K562 (cell line): ENCODE data around the gene YES1. TPM values are rescaled to one million over a fixed set of nuclear protein-coding genes. Genes with fewer than 3 reads are reported as not detected.

ENCODE experiments used
- ATAC-seq: fragments of 200-7000 bp; cut with Tn5 transposase; 3 replicates; pipeline ENCODE4 v1.9.1; 2020; ENCODE audit warnings: moderate library complexity
- BruUV-seq: library from RNA; stranded (reverse); fragments of 400-500 nt; replicated peaks from 2 replicates; lab custom pipeline; 2021; lab: Mats Ljungman, UMichigan
- CTCF ChIA-PET: fragments of 300-600 bp; formaldehyde crosslinking; extraction: SDS; loops from one replicate; lab custom pipeline; 2021; ENCODE audit warnings: low intra/inter-chr PET ratio; lab: Yijun Ruan, JAX
- POLR2A ChIA-PET: fragments of 300-600, 350-650 bp; sonication (Branson Sonifier 250); formaldehyde crosslinking; extraction: SDS; loops from one replicate; lab custom pipeline; 2021; ENCODE audit warnings: antibody characterized with exemption, inconsistent platforms; lab: Yijun Ruan, JAX
- DNase-seq, 4 experiments: peaks; one replicate each; pipeline versions ENCODE4 v3.0.0 to v3.0.0-alpha.2; 2011 to 2018; ENCODE audit warnings: low spot score in 3 of 4, mixed read lengths in 3 of 4; ENCODE audit errors: extremely low read depth in 1 of 4
- FAIRE-seq: peaks from 2 replicates; lab custom pipeline; 2011; peaks lifted over from hg19 to GRCh38; lab: Jason Lieb, UNC
- H2AFZ ChIP-seq: 2 replicates; pipeline ENCODE4 v1.6.0; 2011; ENCODE audit warnings: low read depth, low read length, control low read depth, inconsistent platforms
- H3K27ac ChIP-seq: fragments of 200-600 bp; 3 replicates; pipeline ENCODE4 v1.8.0; 2011; ENCODE audit warnings: low read depth, mild to moderate bottlenecking, control low read depth, inconsistent platforms, low read length, moderate library complexity, mixed read lengths; ENCODE audit errors: extremely low read depth
- H3K27me3 ChIP-seq, 2 experiments: fragments of 300-600 bp in 1 of 2; 2 replicates in 1 of 2; 3 replicates in 1 of 2; pipeline versions ENCODE4 v1.6.0 to v1.8.0; 2011; ENCODE audit warnings: inconsistent platforms in 2 of 2, low read length in 2 of 2, mild to moderate bottlenecking in 1 of 2, mixed read lengths in 1 of 2, moderate library complexity in 1 of 2; ENCODE audit not compliant: control insufficient read depth in 2 of 2, insufficient read depth in 2 of 2
- H3K36me3 ChIP-seq: fragments of 300-600 bp; 3 replicates; pipeline ENCODE4 v1.8.0; 2011; ENCODE audit warnings: mild to moderate bottlenecking, low read length, inconsistent platforms; ENCODE audit not compliant: control insufficient read depth, insufficient read depth
- H3K4me1 ChIP-seq, 2 experiments: fragments of 200-600 bp in 1 of 2; replicated peaks in 1 of 2; 2 replicates in 1 of 2; 3 replicates in 1 of 2; pipeline versions ENCODE4 v1.5.1 to v1.8.0; 2011; ENCODE audit warnings: inconsistent platforms in 2 of 2, low read length in 2 of 2, mild to moderate bottlenecking in 1 of 2, mixed read lengths in 1 of 2, moderate library complexity in 1 of 2; ENCODE audit not compliant: control insufficient read depth in 2 of 2, insufficient read depth in 2 of 2
- H3K4me2 ChIP-seq: 2 replicates; pipeline ENCODE4 v1.6.1; 2011; ENCODE audit warnings: low read length, control low read depth, inconsistent platforms, mixed read lengths; ENCODE audit not compliant: insufficient read depth
- H3K4me3 ChIP-seq: fragments of 200-600 bp; sonication (generic), shearing (Covaris generic); 2 replicates; pipeline ENCODE4 v1.5.1; 2016; ENCODE audit warnings: control low read depth, inconsistent platforms
- H3K79me2 ChIP-seq: fragments of 200-600 bp; 3 replicates; pipeline ENCODE4 v1.8.0; 2011; ENCODE audit warnings: low read length, inconsistent platforms; ENCODE audit not compliant: control insufficient read depth, insufficient read depth
- H3K9ac ChIP-seq, 2 experiments: 2 replicates each; pipeline versions ENCODE4 v1.6.0 to v1.6.1; 2011; ENCODE audit warnings: low read depth in 2 of 2, low read length in 2 of 2, control low read depth in 1 of 2, inconsistent platforms in 1 of 2, mild to moderate bottlenecking in 1 of 2, mixed read lengths in 1 of 2; ENCODE audit not compliant: insufficient read depth in 1 of 2
- H3K9me1 ChIP-seq: one replicate; pipeline ENCODE4 v1.6.0; 2011; ENCODE audit warnings: inconsistent platforms, mild to moderate bottlenecking, low read length, moderate library complexity; ENCODE audit not compliant: control insufficient read depth, insufficient read depth
- H3K9me3 ChIP-seq: replicated peaks from 2 replicates; pipeline ENCODE4 v1.5.1; 2011; ENCODE audit warnings: low read depth, low read length, inconsistent platforms; ENCODE audit not compliant: control insufficient read depth, insufficient read depth
- H4K20me1 ChIP-seq: replicated peaks from 2 replicates; pipeline ENCODE4 v1.6.1; 2011; ENCODE audit warnings: low read length, inconsistent platforms, mixed read lengths; ENCODE audit not compliant: control insufficient read depth, insufficient read depth
- EHMT2 ChIP-seq: fragments of 450-650 bp; IDR thresholded peaks from 2 replicates; pipeline ENCODE4 v1.6.1; 2018; ENCODE audit warnings: antibody characterized with exemption
- EP400 ChIP-seq: fragments of 450-650 bp; IDR thresholded peaks from 2 replicates; pipeline ENCODE4 v1.6.1; 2017; ENCODE audit warnings: antibody characterized with exemption, mild to moderate bottlenecking, moderate library complexity
- FIP1L1 ChIP-seq: fragments of 200-400 bp; formaldehyde crosslinking; IDR thresholded peaks from 2 replicates; pipeline ENCODE4 v1.6.1; 2018; ENCODE audit warnings: mild to moderate bottlenecking, low read depth, low read length; ENCODE audit not compliant: poor library complexity, severe bottlenecking
- MECOM ChIP-seq: fragments of 250-450 bp; sonication (Bioruptor Pico); IDR thresholded peaks from 2 replicates; pipeline ENCODE4 v1.8.0; 2022; ENCODE audit warnings: inconsistent platforms
- MYC ChIP-seq, 2 experiments: fragments of 250-450 bp in 1 of 2; sonication (Bioruptor Pico) in 1 of 2; IDR thresholded peaks; 2 replicates each; pipeline versions ENCODE4 v1.5.1 to v1.6.1; 2012 to 2021; ENCODE audit warnings: low read depth in 2 of 2, borderline replicate concordance in 1 of 2, improper control_type of control experiment in 1 of 2, low read length in 1 of 2, mild to moderate bottlenecking in 1 of 2, moderate library complexity in 1 of 2
- MYNN ChIP-seq, 2 experiments: sonication (generic); formaldehyde crosslinking in 1 of 2; IDR thresholded peaks; 2 replicates each; pipeline versions ENCODE4 v1.5.0 to v1.6.1; 2016 to 2020; ENCODE audit warnings: antibody characterized with exemption in 1 of 2, missing genetic modification reagents in 1 of 2
- NR1H2 ChIP-seq: sonication (generic); formaldehyde crosslinking; IDR thresholded peaks from 2 replicates; pipeline ENCODE4 v1.4.0; 2020; ENCODE audit warnings: mild to moderate bottlenecking, missing genetic modification reagents
- PTBP1 ChIP-seq: fragments of 200-400 bp; formaldehyde crosslinking; IDR thresholded peaks from 2 replicates; pipeline ENCODE4 v1.6.1; 2017; ENCODE audit warnings: low read depth, low read length
- PYGO2 ChIP-seq: fragments of 450-650 bp; IDR thresholded peaks from 2 replicates; pipeline ENCODE4 v1.6.1; 2016; ENCODE audit warnings: mild to moderate bottlenecking, missing genetic modification characterization, moderate library complexity, missing compliant biosample characterization
- SNIP1 ChIP-seq: fragments of 450-650 bp; IDR thresholded peaks from 2 replicates; pipeline ENCODE4 v1.7.1; 2017; ENCODE audit warnings: low read depth, mild to moderate bottlenecking
- ZFP36 ChIP-seq: fragments of 150-350 bp; IDR thresholded peaks from 2 replicates; pipeline ENCODE4 v1.6.1; 2018; ENCODE audit warnings: low read length, low read depth; ENCODE audit not compliant: partially characterized antibody
- ZNF354B ChIP-seq: fragments of 250-450 bp; sonication (Bioruptor Pico); IDR thresholded peaks from 2 replicates; pipeline ENCODE4 v1.4.0; 2020
- ZNF57 ChIP-seq: fragments of 450-650 bp; formaldehyde crosslinking; IDR thresholded peaks from 2 replicates; pipeline ENCODE4 v1.4.0; 2020; ENCODE audit warnings: mild to moderate bottlenecking, moderate library complexity
- whole genome bisulfite sequencing: fragments of 100-300 bp; shearing (Covaris generic); methylation state at CpG from one replicate; pipeline ENCODE4 v1.1.6; 2016; ENCODE audit warnings: low coverage, mixed read lengths; ENCODE audit not compliant: insufficient coverage; ENCODE audit errors: missing lambda C conversion rate; 5-methylcytosine and 5-hydroxymethylcytosine counted together
- in situ Hi-C: fragments of 300-500 bp; cut with MboI; formaldehyde crosslinking; loops from 4 replicates; pipeline ENCODE4 v1.15.0; 2018; ENCODE audit warnings: inconsistent platforms, mixed read lengths
- intact Hi-C: fragments of 100-400 bp; cut with micrococcal nuclease; formaldehyde crosslinking; loops from 2 replicates; pipeline ENCODE4 v1.14.2; 2022
- polyA plus RNA-seq, 8 experiments: library from polyadenylated mRNA; depleted of rRNA in 4 of 8; stranded (reverse) in 5 of 8; unstranded in 3 of 8; fragments of >200 nt; fragmentation: Nextera tagmentation in 2 of 8; fragmentation: Illumina TruSeq in 1 of 8; extraction: Ambion mirVana in 2 of 8; extraction: Trizol in 1 of 8; gene quantifications; 2 replicates each; pipeline versions ENCODE4 v1.2.1 to v1.2.3, GENCODE V29; 2011 to 2014; ENCODE audit warnings: inconsistent platforms in 1 of 8, missing spikeins in 1 of 8
- total RNA-seq, 7 experiments: library from RNA; depleted of rRNA in 6 of 7; stranded (reverse); fragments of >200 nt in 6 of 7; fragmentation: Illumina TruSeq in 2 of 7; extraction: Trizol in 2 of 7; gene quantifications; 2 replicates each; pipeline versions ENCODE4 v1.2.1 to v1.2.3, GENCODE V29; 2011 to 2021; ENCODE audit warnings: low replicate concordance in 1 of 7
- TF ChIP-seq, protein P1 (sequence below): fragments of 200-800 bp; sonication (Bioruptor generic); IDR thresholded peaks from 2 replicates; pipeline ENCODE4 v1.6.1; 2016; ENCODE audit warnings: missing genetic modification characterization, missing compliant biosample characterization
- TF ChIP-seq, protein P2 (sequence below): fragments of 450-650 bp; IDR thresholded peaks from 2 replicates; pipeline ENCODE4 v1.6.1; 2016

YES1 gene
- total and polyA plus RNA-seq, 9 of the 15 experiments (the other 6 are each of a cell fraction or from before 2014, with no cell fraction given), result 37.2 to 115 (median 77.7) TPM

DNA sequence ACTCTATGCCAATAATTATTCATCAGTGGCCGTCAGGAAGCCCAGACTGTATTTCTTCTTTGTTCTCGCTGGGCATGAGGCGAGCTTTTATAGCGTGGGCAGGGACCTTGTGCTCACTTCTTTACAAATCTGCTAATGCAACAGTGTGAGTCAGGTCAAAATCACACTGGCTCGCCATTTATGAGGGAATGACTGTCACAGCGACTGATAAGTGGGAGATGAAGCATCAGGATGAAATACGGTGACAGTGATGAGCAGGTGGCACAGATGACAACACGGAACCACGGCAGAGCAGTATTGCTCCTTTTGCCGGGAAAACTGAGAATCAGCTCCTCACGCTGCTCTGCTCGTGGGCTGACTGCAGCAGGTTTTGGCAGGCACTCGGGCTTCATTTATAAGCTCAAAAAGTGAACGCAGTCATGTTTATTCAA is 134.1 kb downstream of the YES1 start:
- no peak overlapping the region for H3K4me2 ChIP-seq
- H3K4me1 ChIP-seq, result peaks cover 0 to 7% of the 10 kb centered on the region in 2 experiments; a peak in 3 of 5 replicates
- H4K20me1 ChIP-seq, result no peaks in the 10 kb centered on the region
- BruUV-seq, result no TSS peak
- H3K79me2 ChIP-seq, result no peaks in the 10 kb centered on the region
- H3K9me1 ChIP-seq, result no peaks in the 10 kb centered on the region
- in situ Hi-C loops, result no loop called here
- intact Hi-C loops, result loop anchor here (5.0 kb wide), 1 partner anchor 154 kb away; no protein-coding TSS in a partner anchor
- ChIA-PET CTCF (no interaction called here), POLR2A (interaction anchor here (0.6 to 2.2 kb wide), 9 partner anchors 10 to 154 kb away, joined by 3 to 11 read pairs (median 3); partner anchors contain the start of gene TYMS)
- H3K27me3 ChIP-seq, result no peaks in the 10 kb centered on the region
- peaks cover 92% of the 10 kb centered on the region for H3K36me3 ChIP-seq
- H3K9ac ChIP-seq, result no peak overlapping the region
- DNase-seq (peak in 1 of 4 experiments; percentile 27), ATAC-seq (no peak), FAIRE-seq (peak; percentile 61)
- H3K4me3 ChIP-seq, result no peak overlapping the region
- WGBS, result 55% methylated on average over 14 of the region's 14 CpGs
- H3K27ac ChIP-seq, result no peak overlapping the region
- no peaks in the 10 kb centered on the region for H3K9me3 ChIP-seq
- no peak overlapping the region for H2AFZ ChIP-seq
- no peak for TF ChIP-seq SNIP1
- no peak for TF ChIP-seq NR1H2 (CRISPR knock-in tag)
- no peak for TF ChIP-seq FIP1L1
- no peak for TF ChIP-seq ZNF57 (CRISPR knock-in tag)
- no peak for TF ChIP-seq PYGO2 (tag)
- TF ChIP-seq ZFP36, result peak; percentile 69
- TF ChIP-seq, protein P1, sequence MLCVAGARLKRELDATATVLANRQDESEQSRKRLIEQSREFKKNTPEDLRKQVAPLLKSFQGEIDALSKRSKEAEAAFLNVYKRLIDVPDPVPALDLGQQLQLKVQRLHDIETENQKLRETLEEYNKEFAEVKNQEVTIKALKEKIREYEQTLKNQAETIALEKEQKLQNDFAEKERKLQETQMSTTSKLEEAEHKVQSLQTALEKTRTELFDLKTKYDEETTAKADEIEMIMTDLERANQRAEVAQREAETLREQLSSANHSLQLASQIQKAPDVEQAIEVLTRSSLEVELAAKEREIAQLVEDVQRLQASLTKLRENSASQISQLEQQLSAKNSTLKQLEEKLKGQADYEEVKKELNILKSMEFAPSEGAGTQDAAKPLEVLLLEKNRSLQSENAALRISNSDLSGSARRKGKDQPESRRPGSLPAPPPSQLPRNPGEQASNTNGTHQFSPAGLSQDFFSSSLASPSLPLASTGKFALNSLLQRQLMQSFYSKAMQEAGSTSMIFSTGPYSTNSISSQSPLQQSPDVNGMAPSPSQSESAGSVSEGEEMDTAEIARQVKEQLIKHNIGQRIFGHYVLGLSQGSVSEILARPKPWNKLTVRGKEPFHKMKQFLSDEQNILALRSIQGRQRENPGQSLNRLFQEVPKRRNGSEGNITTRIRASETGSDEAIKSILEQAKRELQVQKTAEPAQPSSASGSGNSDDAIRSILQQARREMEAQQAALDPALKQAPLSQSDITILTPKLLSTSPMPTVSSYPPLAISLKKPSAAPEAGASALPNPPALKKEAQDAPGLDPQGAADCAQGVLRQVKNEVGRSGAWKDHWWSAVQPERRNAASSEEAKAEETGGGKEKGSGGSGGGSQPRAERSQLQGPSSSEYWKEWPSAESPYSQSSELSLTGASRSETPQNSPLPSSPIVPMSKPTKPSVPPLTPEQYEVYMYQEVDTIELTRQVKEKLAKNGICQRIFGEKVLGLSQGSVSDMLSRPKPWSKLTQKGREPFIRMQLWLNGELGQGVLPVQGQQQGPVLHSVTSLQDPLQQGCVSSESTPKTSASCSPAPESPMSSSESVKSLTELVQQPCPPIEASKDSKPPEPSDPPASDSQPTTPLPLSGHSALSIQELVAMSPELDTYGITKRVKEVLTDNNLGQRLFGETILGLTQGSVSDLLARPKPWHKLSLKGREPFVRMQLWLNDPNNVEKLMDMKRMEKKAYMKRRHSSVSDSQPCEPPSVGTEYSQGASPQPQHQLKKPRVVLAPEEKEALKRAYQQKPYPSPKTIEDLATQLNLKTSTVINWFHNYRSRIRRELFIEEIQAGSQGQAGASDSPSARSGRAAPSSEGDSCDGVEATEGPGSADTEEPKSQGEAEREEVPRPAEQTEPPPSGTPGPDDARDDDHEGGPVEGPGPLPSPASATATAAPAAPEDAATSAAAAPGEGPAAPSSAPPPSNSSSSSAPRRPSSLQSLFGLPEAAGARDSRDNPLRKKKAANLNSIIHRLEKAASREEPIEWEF (CRISPR knock-in tag), result no peak
- TF ChIP-seq MYC (IDR thresholded peaks at IDR 0.05; ENCODE audit: low read depth, low read length), result no peak
- no peak for TF ChIP-seq MYC (CRISPR knock-in tag; IDR thresholded peaks at IDR 0.05; ENCODE audit: borderline replicate concordance, low read depth)
- no peak for TF ChIP-seq ZNF354B (CRISPR knock-in tag)
- no peak for TF ChIP-seq PTBP1
- TF ChIP-seq, protein P2, sequence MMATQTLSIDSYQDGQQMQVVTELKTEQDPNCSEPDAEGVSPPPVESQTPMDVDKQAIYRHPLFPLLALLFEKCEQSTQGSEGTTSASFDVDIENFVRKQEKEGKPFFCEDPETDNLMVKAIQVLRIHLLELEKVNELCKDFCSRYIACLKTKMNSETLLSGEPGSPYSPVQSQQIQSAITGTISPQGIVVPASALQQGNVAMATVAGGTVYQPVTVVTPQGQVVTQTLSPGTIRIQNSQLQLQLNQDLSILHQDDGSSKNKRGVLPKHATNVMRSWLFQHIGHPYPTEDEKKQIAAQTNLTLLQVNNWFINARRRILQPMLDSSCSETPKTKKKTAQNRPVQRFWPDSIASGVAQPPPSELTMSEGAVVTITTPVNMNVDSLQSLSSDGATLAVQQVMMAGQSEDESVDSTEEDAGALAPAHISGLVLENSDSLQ, result peak; percentile 87
- no peak for TF ChIP-seq EHMT2
- no peak for TF ChIP-seq EP400
- TF ChIP-seq MECOM (CRISPR knock-in tag), result peak; percentile 60; the same call in 1 of the 2 replicates
- no peak for TF ChIP-seq MYNN (IDR thresholded peaks at IDR 0.05)
- TF ChIP-seq MYNN (CRISPR knock-in tag; IDR thresholded peaks at IDR 0.05), result no peak
